HL-60 (cell line): ENCODE data around the gene PTPRG.
"Not testable (repeated sequence)": the region's sequence is repeated elsewhere in the genome, so short reads cannot be mapped to it uniquely, and the experiment has no call there.

ENCODE experiments used
- DNase-seq, 2 experiments: peaks; one replicate each; pipeline ENCODE4 v3.0.0-alpha.2; 2010 to 2020; ENCODE audit warnings: low read depth in 1 of 2, low spot score in 1 of 2
- H3K27ac ChIP-seq: fragments of 250-450 bp; sonication (Bioruptor Pico); replicated peaks from 2 replicates; pipeline ENCODE4 v1.5.1; 2020; ENCODE audit warnings: mild to moderate bottlenecking, moderate library complexity
- H3K27me3 ChIP-seq: fragments of 250-450 bp; sonication (Bioruptor Pico); 2 replicates; pipeline ENCODE4 v1.5.1; 2021; ENCODE audit warnings: mild to moderate bottlenecking, moderate library complexity; ENCODE audit not compliant: insufficient read depth, poor library complexity, severe bottlenecking
- H3K4me3 ChIP-seq: replicated peaks from 2 replicates; pipeline ENCODE4 v1.5.1; 2011; ENCODE audit warnings: mild to moderate bottlenecking, control low read depth, low read length; ENCODE audit not compliant: insufficient read depth
- CTCF ChIP-seq: IDR thresholded peaks from one replicate; pipeline ENCODE4 v1.5.1; 2011; ENCODE audit warnings: low read length, control low read depth, inconsistent platforms; ENCODE audit not compliant: insufficient read depth
- GABPA ChIP-seq: IDR thresholded peaks from 2 replicates; pipeline ENCODE4 v1.6.1; 2012; ENCODE audit warnings: low read depth
- POLR2AphosphoS5 ChIP-seq: IDR thresholded peaks from 2 replicates; pipeline ENCODE4 v1.6.1; 2012; ENCODE audit warnings: low read depth
- REST ChIP-seq: IDR thresholded peaks from 2 replicates; pipeline ENCODE4 v1.6.1; 2012; ENCODE audit warnings: low read depth; ENCODE audit not compliant: insufficient replicate concordance
- SPI1 ChIP-seq: IDR thresholded peaks from 2 replicates; pipeline ENCODE4 v1.6.1; 2012; ENCODE audit warnings: low read depth, mild to moderate bottlenecking, borderline replicate concordance

Gene PTPRG

GRCh38 chr3:62032738-62033137 is 471.4 kb downstream of the PTPRG start:
- no peak for DNase-seq
- TF ChIP-seq GABPA (no peak), CTCF (no peak), SPI1 (no peak), POLR2AphosphoS5 (no peak), REST (no peak)

GRCh38 chr3:62035402-62036057 is 474.2 kb downstream of the PTPRG start:
- no peak overlapping the region for H3K4me3 ChIP-seq
- H3K27ac ChIP-seq: no peak overlapping the region
- no peak for TF ChIP-seq SPI1
- TF ChIP-seq REST: no peak
- no peak for TF ChIP-seq POLR2AphosphoS5
- no peak for TF ChIP-seq GABPA
- TF ChIP-seq CTCF: no peak
- H3K27me3 ChIP-seq: peaks cover 2% of the 10 kb centered on the region
- DNase-seq: no peak

More at GRCh38 chr3:62032738-62033137, 471.4 kb downstream of the PTPRG start:
- no peak overlapping the region for H3K27ac ChIP-seq
- peaks cover 2% of the 10 kb centered on the region for H3K27me3 ChIP-seq
- no peak overlapping the region for H3K4me3 ChIP-seq

GRCh38 chr3:62036726-62037125 is 475.4 kb downstream of the PTPRG start:
- H3K4me3 ChIP-seq: no peak overlapping the region
- H3K27ac ChIP-seq: no peak overlapping the region
- no peaks in the 10 kb centered on the region for H3K27me3 ChIP-seq
- no peak for DNase-seq
- TF ChIP-seq POLR2AphosphoS5 (no peak), GABPA (no peak), SPI1 (no peak), REST (no peak)

GRCh38 chr3:62038798-62039197 is 477.4 kb downstream of the PTPRG start:
- H3K27me3 ChIP-seq, H3K27ac ChIP-seq: not testable (repeated sequence)

More at GRCh38 chr3:62038798-62039197, 477.4 kb downstream of the PTPRG start:
- not testable (repeated sequence) for DNase-seq, H3K4me3 ChIP-seq
